CD4-positive, alpha-beta T cell treated with Interleukin-10 for 1 hour (primary cell): ENCODE results near the gene SPACDR.

Source experiments
- DNase-seq: peaks from one replicate; pipeline ENCODE4 v3.0.0-alpha.2; 2020

SPACDR gene

GRCh38 chr7:100433592-100434296, 30.3 kb downstream of the SPACDR start:
- no peak for DNase-seq

GRCh38 chr7:100433276-100433591, 30.8 kb downstream of the SPACDR start:
- no peak for DNase-seq

- no peak for DNase-seq
These were observed 31.3 kb downstream of the SPACDR start for GRCh38 chr7:100432621-100433275.

- no peak for DNase-seq
These were observed 32.0 kb downstream of the SPACDR start for GRCh38 chr7:100432053-100432452.

- no peak for DNase-seq
These were observed 32.7 kb downstream of the SPACDR start for GRCh38 chr7:100431286-100431735.

GRCh38 chr7:100430493-100431285, 33.4 kb downstream of the SPACDR start:
- peak; percentile 52 for DNase-seq

- DNase-seq, result peak; percentile 93
These were observed 34.2 kb downstream of the SPACDR start, which contains the start of gene MEPCE for GRCh38 chr7:100429637-100430492. Gene MEPCE, plus strand, starts transcription at chr7:100429831. Its CDS starts 188 bp downstream, at chr7:100430019.

GRCh38 chr7:100428967-100429636, 35.0 kb downstream of the SPACDR start:
- peak; percentile 100 for DNase-seq

- peak; percentile 98 for DNase-seq
These were observed 35.7 kb downstream of the SPACDR start, which contains the start of gene ZCWPW1 for GRCh38 chr7:100428199-100428966. Gene ZCWPW1, minus strand, starts transcription at chr7:100428703. Its CDS starts 8,054 bp downstream, at chr7:100420649.

- DNase-seq, result no peak
These were observed 36.3 kb downstream of the SPACDR start for GRCh38 chr7:100427762-100428198.

GRCh38 chr7:100426516-100426915, 37.5 kb downstream of the SPACDR start:
- DNase-seq, result no peak

- no peak for DNase-seq
These were observed 38.7 kb downstream of the SPACDR start for GRCh38 chr7:100425347-100425746.

- no peak for DNase-seq
These were observed 40.7 kb downstream of the SPACDR start for GRCh38 chr7:100423315-100423714.

GRCh38 chr7:100419660-100420226, 44.3 kb downstream of the SPACDR start:
- DNase-seq, result no peak

- no peak for DNase-seq
These were observed 45.0 kb downstream of the SPACDR start for GRCh38 chr7:100418930-100419659.

GRCh38 chr7:100415448-100415847, 48.6 kb downstream of the SPACDR start:
- DNase-seq, result no peak

GRCh38 chr7:100413889-100414288, 50.2 kb downstream of the SPACDR start:
- no peak for DNase-seq

- DNase-seq, result no peak
These were observed 50.7 kb downstream of the SPACDR start for GRCh38 chr7:100413346-100413745.

- DNase-seq, result no peak
These were observed 53.0 kb downstream of the SPACDR start for GRCh38 chr7:100411101-100411500.
